Stimulated activated CD8-positive, alpha-beta memory T cell treated with anti-CD3 and anti-CD28 coated beads, Interleukin-12 subunit alpha, Interleukin-12 subunit beta, amount 100 ng/mL, for 4 hours (primary cell): ENCODE results near the gene KRT79.

Experiments
- DNase-seq: peaks from one replicate; pipeline ENCODE4 v3.0.0-alpha.2; 2020; ENCODE audit warnings: low read depth

KRT79 gene

GRCh38 chr12:52789637-52790426 lies 44.3 kb downstream of the KRT79 start:
- no peak for DNase-seq

- DNase-seq, result no peak
These were observed 45.1 kb downstream of the KRT79 start for GRCh38 chr12:52788876-52789636.

- DNase-seq, result no peak
These were observed 45.8 kb downstream of the KRT79 start for GRCh38 chr12:52788192-52788875.

- DNase-seq, result no peak
These were observed 46.6 kb downstream of the KRT79 start for GRCh38 chr12:52787324-52788191.

- no peak for DNase-seq
These were observed 49.2 kb downstream of the KRT79 start for GRCh38 chr12:52784909-52785308.

- no peak for DNase-seq
These were observed 50.4 kb downstream of the KRT79 start for GRCh38 chr12:52783563-52784316.

- no peak for DNase-seq
These were observed 51.6 kb downstream of the KRT79 start for GRCh38 chr12:52782502-52782901.

- DNase-seq, result no peak
These were observed 52.6 kb downstream of the KRT79 start for GRCh38 chr12:52781399-52782082.

GRCh38 chr12:52779914-52780313 lies 54.2 kb downstream of the KRT79 start:
- no peak for DNase-seq

- DNase-seq, result no peak
These were observed 55.3 kb downstream of the KRT79 start for GRCh38 chr12:52778833-52779232.

GRCh38 chr12:52777566-52777965 lies 56.5 kb downstream of the KRT79 start:
- no peak for DNase-seq

GRCh38 chr12:52776913-52777395 lies 57.2 kb downstream of the KRT79 start, which contains the start of gene KRT76:
Gene KRT76 (minus strand): TSS chr12:52777345. CDS start chr12:52777291, 54 bp downstream.
- DNase-seq, result no peak

- no peak for DNase-seq
These were observed 57.7 kb downstream of the KRT79 start for GRCh38 chr12:52776435-52776834.

GRCh38 chr12:52774629-52775250 lies 59.4 kb downstream of the KRT79 start:
- no peak for DNase-seq

GRCh38 chr12:52772772-52773171 lies 61.3 kb downstream of the KRT79 start:
- no peak for DNase-seq

- no peak for DNase-seq
These were observed 61.9 kb downstream of the KRT79 start for GRCh38 chr12:52772188-52772587.

- DNase-seq, result no peak
These were observed 62.6 kb downstream of the KRT79 start for GRCh38 chr12:52771505-52771904.
